Vagina (tissue), 2 donors: ENCODE measurements around the gene RAB19. TPM values are rescaled to one million over a fixed set of nuclear protein-coding genes. Genes with fewer than 3 reads are reported as not detected.

Source experiments
- DNase-seq, 2 donors: peaks; one replicate each; pipeline ENCODE4 v3.0.0-alpha.2; 2017; ENCODE audit errors: extremely low spot score in 2 of 2
- H3K27ac ChIP-seq: fragments of 200-600 bp; sonication (generic); one replicate; pipeline ENCODE4 v1.5.1; 2019
- H3K27me3 ChIP-seq: fragments of 200-600 bp; sonication (generic); one replicate; pipeline ENCODE4 v1.5.1; 2019
- H3K36me3 ChIP-seq, 2 donors: fragments of 200-600 bp; sonication (generic); one replicate each; pipeline ENCODE4 v1.5.1; 2017 to 2019
- H3K4me1 ChIP-seq: fragments of 200-600 bp; sonication (generic); one replicate; pipeline ENCODE4 v1.5.1; 2019
- H3K4me3 ChIP-seq, 2 donors: fragments of 200-600 bp; sonication (generic); 1 replicate in 1 of 2; 2 replicates in 1 of 2; pipeline ENCODE4 v1.5.1; 2016 to 2019
- H3K9me3 ChIP-seq: fragments of 200-600 bp; sonication (generic); one replicate; pipeline ENCODE4 v1.5.1; 2019
- CTCF ChIP-seq, 3 experiments: fragments of 450-650 bp in 2 of 3; fragments of 200-600 bp in 1 of 3; sonication (generic) in 1 of 3; IDR thresholded peaks; one replicate each; pipeline ENCODE4 v1.5.1; 2017 to 2019; ENCODE audit warnings: antibody characterized with exemption in 3 of 3, mild to moderate bottlenecking in 2 of 3, moderate library complexity in 2 of 3
- POLR2A ChIP-seq, 2 donors: fragments of 450-650 bp; IDR thresholded peaks; one replicate each; pipeline ENCODE4 v1.6.1; 2017; ENCODE audit warnings: antibody characterized with exemption in 2 of 2, mild to moderate bottlenecking in 2 of 2, moderate library complexity in 2 of 2
- POLR2AphosphoS5 ChIP-seq, 2 donors: sonication (generic); formaldehyde crosslinking; IDR thresholded peaks; one replicate each; pipeline ENCODE4 v1.9.0; 2017; ENCODE audit warnings: antibody characterized with exemption in 2 of 2, mild to moderate bottlenecking in 2 of 2, low read depth in 1 of 2; ENCODE audit not compliant: insufficient read depth in 1 of 2
- intact Hi-C: fragments of 100-400 bp; cut with DNase I; formaldehyde crosslinking; loops from one replicate; pipeline ENCODE4 v1.15.1; 2023
- total RNA-seq: library from RNA; depleted of rRNA; stranded (reverse); fragments of >200 nt; gene quantifications from one replicate; pipeline ENCODE4 v1.2.3, GENCODE V29; 2016

The RAB19 gene
- total RNA-seq, 1 donor from 2014 or later: not detected

GRCh38 chr7:140390466-140391190, 13.2 kb upstream of the RAB19 start:
- peaks cover 18% of the 10 kb centered on the region for H3K4me1 ChIP-seq
- no peak overlapping the region for H3K27ac ChIP-seq
- H3K27me3 ChIP-seq: no peaks in the 10 kb centered on the region
- H3K36me3 ChIP-seq: no peaks in the 10 kb centered on the region
- TF ChIP-seq POLR2AphosphoS5 (IDR thresholded peaks at IDR 0.05; ENCODE audit: insufficient read depth in 1 of 2, low read depth in 1 of 2) (no peak), CTCF (IDR thresholded peaks at IDR 0.05) (no peak), POLR2A (IDR thresholded peaks at IDR 0.05) (no peak)
- intact Hi-C loops: loop anchor here (10.0 kb wide), 1 partner anchor 94 kb away; no protein-coding TSS in a partner anchor
- no peak for DNase-seq
- H3K9me3 ChIP-seq: no peaks in the 10 kb centered on the region
- no peak overlapping the region for H3K4me3 ChIP-seq

DNA sequence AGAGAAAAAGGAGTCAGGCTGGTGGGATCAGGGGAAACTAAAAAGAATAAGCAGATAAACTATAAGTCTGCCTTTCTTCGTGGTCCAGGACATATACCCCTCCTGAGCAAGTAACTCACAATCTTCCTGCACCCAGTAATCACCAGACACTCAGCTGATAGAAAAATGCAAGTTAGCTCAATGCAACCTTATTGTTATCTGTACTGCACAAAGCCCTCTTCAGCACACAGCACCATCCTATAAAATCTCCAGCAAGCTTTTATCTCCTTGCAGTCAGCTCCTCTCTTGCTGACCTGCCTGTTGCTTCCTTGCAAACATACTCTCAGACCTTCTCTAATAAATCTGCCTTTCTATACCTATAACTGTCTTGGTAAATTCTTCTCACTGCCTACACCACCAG, 12.2 kb upstream of the RAB19 start:
- no peaks in the 10 kb centered on the region for H3K27me3 ChIP-seq
- H3K9me3 ChIP-seq: no peaks in the 10 kb centered on the region
- intact Hi-C loops: loop anchor here (10.0 kb wide), 1 partner anchor 93 kb away; no protein-coding TSS in a partner anchor
- DNase-seq: no peak
- no peaks in the 10 kb centered on the region for H3K36me3 ChIP-seq
- no peak for TF ChIP-seq POLR2A (IDR thresholded peaks at IDR 0.05)
- TF ChIP-seq POLR2AphosphoS5 (IDR thresholded peaks at IDR 0.05; ENCODE audit: insufficient read depth in 1 of 2, low read depth in 1 of 2): no peak
- TF ChIP-seq CTCF (IDR thresholded peaks at IDR 0.05): no peak
- H3K4me1 ChIP-seq: peaks cover 20% of the 10 kb centered on the region
- no peak overlapping the region for H3K27ac ChIP-seq
- H3K4me3 ChIP-seq: no peak overlapping the region

DNA sequence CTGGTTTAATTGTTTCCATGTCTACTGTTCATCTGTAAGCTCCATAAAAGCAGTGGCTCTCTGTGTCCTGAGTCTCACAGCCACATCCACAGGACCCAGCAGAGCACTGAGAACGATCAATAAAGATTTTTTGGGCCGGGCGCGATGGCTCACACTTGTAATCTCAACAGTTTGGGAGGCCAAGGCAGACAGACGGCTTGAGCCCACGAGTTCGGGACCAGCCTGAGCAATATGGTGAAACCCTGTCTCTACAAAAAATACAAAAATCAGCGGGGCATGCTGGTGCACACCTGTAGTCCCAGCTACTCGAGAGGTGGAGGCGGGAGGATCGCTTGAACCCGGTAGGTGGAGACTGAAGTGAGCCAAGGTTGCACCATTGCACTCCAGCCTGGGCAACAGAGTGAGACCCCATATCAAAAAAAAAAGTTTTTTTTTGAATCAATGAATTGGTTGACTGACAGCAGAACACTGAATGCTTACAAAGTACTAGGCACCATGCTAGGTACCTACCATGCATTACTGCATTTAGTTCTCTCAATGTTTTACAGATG, 10.0 kb upstream of the RAB19 start:
- TF ChIP-seq POLR2AphosphoS5 (IDR thresholded peaks at IDR 0.05; ENCODE audit: insufficient read depth in 1 of 2, low read depth in 1 of 2): no peak
- no peak for TF ChIP-seq CTCF (IDR thresholded peaks at IDR 0.05)
- no peaks in the 10 kb centered on the region for H3K36me3 ChIP-seq
- H3K27ac ChIP-seq: no peak overlapping the region
- intact Hi-C loops: loop anchor here (10.0 kb wide), 1 partner anchor 91 kb away; no protein-coding TSS in a partner anchor
- peaks cover 29% of the 10 kb centered on the region for H3K4me1 ChIP-seq
- H3K27me3 ChIP-seq: no peaks in the 10 kb centered on the region
- DNase-seq: no peak
- H3K4me3 ChIP-seq: no peak overlapping the region
- no peaks in the 10 kb centered on the region for H3K9me3 ChIP-seq

GRCh38 chr7:140397784-140398750, 5.8 kb upstream of the RAB19 start, which contains the start of gene SLC37A3:
Gene SLC37A3 (minus strand): TSS chr7:140398530. CDS start chr7:140382526, 16,004 bp downstream.
- Histone ChIP-seq H3K9me3 (no peaks in the 10 kb centered on the region), H3K4me1 (peaks cover 14% of the 10 kb centered on the region), H3K36me3 (no peaks in the 10 kb centered on the region), H3K4me3 (peak within 1 kb of the TSS; percentile 98 to 99), H3K27me3 (no peaks in the 10 kb centered on the region), H3K27ac (peak within 1 kb of the TSS; percentile 95)
- intact Hi-C loops: loop anchor here (10.0 kb wide), 1 partner anchor 87 kb away; no protein-coding TSS in a partner anchor
- no peak for DNase-seq
- TF ChIP-seq CTCF (IDR thresholded peaks at IDR 0.05): no peak
- TF ChIP-seq POLR2A (IDR thresholded peaks at IDR 0.05): peak in 1 of 2 donors; percentile 62
- TF ChIP-seq POLR2AphosphoS5 (IDR thresholded peaks at IDR 0.05; ENCODE audit: insufficient read depth in 1 of 2, low read depth in 1 of 2): peak; percentile 88 to 89
